Suppressor macrophage treated with lipopolysaccharide for 1 hour (primary cell): ENCODE measurements around the gene SUSD2.
A peak's percentile ranks its signal among the peaks of the same experiment; 100 is the strongest.
"Not testable (repeated sequence)": the region's sequence is repeated elsewhere in the genome, so short reads cannot be mapped to it uniquely, and the experiment has no call there.

Experiments
- DNase-seq, 3 donors: peaks; one replicate each; pipeline ENCODE4 v3.0.0-alpha.2; 2020 to 2022

The SUSD2 gene

DNA sequence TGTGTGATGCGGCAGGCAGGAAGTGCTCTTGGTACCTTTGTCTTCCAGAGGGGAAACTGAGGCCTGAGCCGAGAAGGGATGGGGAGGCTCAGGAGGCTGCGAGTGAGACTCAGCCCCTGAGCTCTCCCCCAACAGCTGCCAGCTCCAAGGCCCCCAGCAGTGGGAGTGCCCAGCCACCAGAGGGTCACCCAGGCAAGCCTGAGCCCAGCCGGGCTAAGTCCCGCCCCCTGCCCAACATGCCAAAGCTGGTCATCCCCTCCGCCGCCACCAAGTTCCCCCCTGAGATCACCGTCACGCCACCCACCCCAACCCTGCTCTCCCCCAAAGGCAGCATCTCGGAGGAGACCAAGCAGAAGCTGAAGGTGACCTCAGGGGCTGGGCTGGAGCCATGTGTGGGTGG lies 3.8 kb upstream of the SUSD2 start:
- no peak for DNase-seq

DNA sequence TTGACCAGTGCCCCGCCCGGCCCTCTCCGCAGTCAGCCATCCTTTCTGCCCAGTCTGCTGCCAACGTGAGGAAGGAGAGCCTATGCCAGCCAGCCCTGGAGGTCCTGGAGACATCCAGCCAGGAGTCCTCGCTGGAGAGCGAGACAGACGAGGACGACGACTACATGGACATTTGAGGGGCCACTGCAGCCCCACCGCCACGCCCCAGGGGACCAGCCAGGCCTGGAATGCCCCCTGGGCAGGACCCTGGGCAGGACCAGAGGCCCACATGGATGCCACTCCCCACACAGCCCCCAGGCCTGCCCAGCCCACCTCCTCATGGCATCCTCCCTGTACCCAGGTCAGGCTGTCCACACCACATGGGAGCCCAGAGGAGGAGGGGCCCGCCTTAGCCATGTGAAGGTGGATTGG lies 3.3 kb upstream of the SUSD2 start:
- DNase-seq, result no peak

- no peak for DNase-seq
These were observed 2.5 kb upstream of the SUSD2 start for GRCh38 chr22:24178502-24179440.

GRCh38 chr22:24179478-24180210 lies 1.6 kb upstream of the SUSD2 start:
- no peak for DNase-seq

GRCh38 chr22:24180316-24181087 lies 785 bp upstream of the SUSD2 start:
- no peak for DNase-seq

GRCh38 chr22:24181996-24182899 lies 961 bp downstream of the SUSD2 start:
- peak in 1 of 3 donors; percentile 20 for DNase-seq

DNA sequence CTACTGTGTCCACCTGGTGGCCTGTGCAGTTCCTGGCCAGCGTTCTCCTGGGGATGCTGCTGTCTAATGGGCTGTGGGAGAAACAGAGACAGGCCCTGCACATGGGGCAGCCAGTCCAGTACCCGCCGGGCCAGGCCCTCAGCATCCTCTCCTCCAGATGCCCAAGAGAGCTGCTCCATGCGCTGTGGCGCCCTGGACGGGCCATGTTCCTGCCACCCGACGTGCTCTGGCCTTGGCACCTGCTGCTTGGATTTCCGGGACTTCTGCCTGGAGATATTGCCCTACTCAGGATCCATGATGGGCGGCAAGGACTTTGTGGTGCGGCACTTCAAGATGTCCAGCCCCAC lies 1.6 kb downstream of the SUSD2 start:
- DNase-seq, result not testable (repeated sequence)

DNA sequence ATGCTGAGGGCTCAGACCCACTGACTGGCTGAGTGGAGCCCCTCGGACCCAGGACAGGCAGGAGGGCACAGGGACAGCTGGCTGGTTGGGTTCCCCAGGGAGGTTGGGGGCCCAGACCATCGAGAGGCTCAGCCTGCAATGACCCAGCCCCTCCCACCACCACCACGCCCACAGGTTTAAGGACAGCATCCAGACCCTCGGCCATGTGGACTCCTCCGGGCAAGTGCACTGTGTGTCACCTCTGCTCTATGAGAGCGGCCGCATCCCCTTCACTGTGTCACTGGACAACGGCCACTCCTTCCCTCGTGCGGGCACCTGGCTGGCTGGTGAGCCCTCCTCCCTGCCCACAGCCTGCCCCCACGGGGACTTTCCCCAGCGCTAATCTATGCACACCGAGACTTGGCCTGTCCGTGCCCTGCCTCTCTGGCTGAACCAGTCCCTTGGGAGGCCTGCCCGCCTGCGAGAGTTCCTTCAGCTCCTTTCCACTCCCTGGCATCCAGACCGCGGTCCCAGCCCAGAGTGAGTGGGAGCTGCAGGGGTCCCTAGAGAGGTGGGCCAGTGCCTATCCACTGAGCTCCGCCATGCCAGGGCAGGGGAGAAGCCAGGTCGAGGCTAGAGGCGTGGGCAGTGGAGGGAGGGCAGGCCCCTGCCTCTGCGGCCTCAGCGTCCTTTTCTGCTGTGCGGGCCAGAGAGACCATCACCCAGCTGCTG lies 2.2 kb downstream of the SUSD2 start:
- no peak for DNase-seq

GRCh38 chr22:24184057-24184798 lies 2.9 kb downstream of the SUSD2 start:
- no peak for DNase-seq

GRCh38 chr22:24185001-24185500 lies 3.8 kb downstream of the SUSD2 start:
- DNase-seq, result no peak

DNA sequence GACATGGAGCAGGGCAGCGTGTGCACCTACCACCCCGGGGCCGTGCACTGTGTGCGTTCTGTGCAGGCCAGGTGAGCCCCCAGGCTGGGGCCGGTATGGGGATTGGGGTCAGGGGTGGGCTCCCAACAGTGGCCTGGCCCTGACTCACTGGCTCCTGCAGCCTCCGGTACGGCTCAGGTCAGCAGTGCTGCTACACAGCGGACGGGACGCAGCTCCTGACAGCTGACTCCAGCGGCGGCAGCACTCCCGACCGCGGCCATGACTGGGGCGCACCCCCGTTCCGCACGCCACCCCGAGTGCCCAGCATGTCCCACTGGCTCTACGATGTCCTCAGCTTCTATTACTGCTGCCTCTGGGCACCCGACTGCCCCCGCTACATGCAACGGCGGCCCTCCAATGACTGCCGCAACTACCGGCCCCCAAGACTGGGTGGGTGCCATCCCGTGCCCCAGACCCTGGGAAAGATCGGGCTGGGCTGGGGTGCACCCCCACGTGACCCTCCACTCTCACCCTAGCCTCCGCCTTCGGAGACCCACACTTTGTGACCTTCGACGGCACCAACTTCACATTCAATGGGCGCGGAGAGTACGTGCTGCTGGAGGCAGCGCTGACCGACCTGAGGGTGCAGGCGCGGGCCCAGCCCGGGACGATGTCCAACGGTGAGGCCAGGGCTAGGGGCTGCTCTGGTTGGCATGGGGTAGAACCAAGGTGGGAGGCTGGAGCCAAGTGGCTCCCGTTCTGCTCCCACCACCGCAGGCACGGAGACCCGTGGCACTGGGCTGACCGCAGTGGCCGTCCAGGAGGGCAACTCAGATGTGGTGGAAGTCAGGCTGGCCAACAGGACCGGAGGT lies 4.4 kb downstream of the SUSD2 start:
- no peak for DNase-seq

GRCh38 chr22:24186352-24186740 lies 5.1 kb downstream of the SUSD2 start:
- DNase-seq, result no peak

DNA sequence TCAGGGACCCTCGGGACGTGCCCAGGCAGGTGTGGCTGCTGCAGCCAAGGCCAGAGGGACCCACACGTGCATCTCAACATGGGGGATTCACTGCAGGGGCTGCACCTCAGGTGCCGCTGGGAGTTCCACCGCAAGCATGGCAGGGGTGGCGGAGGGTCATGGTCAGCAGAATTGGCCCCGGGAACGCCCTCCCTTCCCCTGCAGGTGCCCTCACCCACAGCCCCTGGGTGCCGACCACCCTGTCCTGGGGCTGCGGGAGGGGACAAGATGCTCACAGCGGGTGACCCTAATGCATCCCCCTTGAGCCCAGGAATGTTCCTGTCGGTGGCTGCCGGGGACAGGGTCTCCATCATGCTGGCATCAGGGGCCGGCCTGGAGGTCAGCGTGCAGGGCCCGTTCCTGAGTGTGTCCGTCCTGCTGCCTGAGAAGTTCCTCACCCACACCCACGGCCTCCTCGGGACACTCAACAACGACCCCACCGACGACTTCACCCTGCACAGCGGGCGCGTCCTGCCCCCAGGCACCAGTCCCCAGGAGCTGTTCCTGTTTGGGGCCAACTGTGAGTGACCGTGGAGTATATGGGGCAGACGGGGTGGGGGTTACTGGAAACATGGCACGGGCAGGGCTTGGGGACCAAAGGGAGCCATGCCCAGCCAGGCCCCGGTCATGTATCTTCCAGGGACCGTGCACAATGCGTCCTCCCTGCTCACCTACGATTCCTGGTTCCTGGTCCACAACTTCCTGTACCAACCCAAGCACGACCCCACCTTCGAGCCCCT lies 5.8 kb downstream of the SUSD2 start:
- DNase-seq, result no peak

DNA sequence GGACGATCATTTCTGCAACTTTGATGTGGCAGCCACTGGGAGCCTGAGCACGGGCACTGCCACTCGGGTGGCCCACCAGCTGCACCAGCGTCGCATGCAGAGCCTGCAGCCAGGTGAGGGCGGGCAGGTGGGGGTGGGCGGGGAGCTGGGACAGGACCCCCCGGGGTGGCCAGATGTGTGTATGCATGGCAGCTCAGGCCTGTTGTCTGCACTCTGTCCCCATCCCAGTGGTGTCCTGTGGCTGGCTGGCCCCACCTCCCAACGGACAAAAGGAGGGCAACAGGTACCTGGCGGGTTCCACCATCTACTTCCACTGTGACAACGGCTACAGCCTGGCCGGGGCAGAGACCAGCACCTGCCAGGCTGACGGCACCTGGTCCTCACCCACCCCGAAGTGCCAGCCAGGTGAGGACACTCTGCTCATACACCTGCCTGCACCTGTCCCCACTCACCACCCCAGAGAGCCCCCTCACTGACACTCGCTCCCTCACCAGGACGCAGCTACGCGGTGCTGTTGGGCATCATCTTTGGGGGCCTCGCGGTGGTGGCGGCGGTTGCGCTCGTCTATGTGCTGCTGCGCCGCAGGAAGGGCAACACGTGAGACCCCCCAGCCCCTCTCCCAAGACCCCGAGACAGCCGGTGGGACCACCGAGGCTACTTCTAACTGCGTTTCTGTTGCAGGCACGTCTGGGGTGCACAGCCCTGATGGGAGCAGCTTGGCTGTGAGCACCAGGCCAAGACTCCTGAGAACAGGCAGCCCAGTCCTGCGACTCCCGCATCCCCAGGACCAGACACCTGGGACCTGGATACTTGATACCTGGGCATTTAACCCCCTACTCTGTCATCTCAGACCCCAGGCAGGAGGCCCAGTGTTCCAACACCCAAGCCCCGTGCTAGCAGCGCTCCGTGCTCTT lies 6.7 kb downstream of the SUSD2 start:
- DNase-seq, result no peak

GRCh38 chr22:24188705-24189248 lies 7.5 kb downstream of the SUSD2 start:
- DNase-seq, result no peak

- peak; percentile 77 to 81 (median 80) for DNase-seq
These were observed 8.2 kb downstream of the SUSD2 start for GRCh38 chr22:24189249-24190158.
